ENCODE results near the gene DOCK9. TPM values are rescaled to one million over a fixed set of nuclear protein-coding genes. Genes with fewer than 3 reads are reported as not detected.

DOCK9 gene
- total and polyA plus RNA-seq, 2 donors (not counting 1 experiment from before 2014, with no cell fraction given): 18.5 to 28.0 TPM

DNA sequence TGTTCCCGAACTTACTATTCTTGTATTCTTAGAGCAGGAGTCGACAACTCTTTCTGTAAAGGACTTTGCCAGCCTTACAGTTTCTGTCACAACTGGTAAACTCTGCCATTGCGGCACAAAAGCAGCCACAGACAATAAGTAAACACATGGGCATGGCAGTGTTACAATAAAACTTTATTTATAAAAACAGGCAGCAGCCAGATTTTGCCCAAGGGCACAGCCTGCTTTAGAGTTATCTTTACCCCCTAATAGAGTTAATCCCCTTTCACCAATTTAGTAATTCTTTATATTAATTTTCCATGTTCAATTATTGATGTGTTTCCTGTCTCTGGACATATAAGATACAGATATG lies 19.4 kb downstream of the DOCK9 start:
- Histone ChIP-seq H3K4me2 (replicated peaks; ENCODE audit: low read depth, low read length, poor library complexity, severe bottlenecking) (no peak overlapping the region), H4K20me1 (ENCODE audit: control insufficient read depth, insufficient read depth, low read length, poor library complexity, severe bottlenecking) (no peaks in the 10 kb centered on the region), H3K79me2 (ENCODE audit: control insufficient read depth, insufficient read depth, low read length) (no peaks in the 10 kb centered on the region), H3K4me1 (ENCODE audit: control insufficient read depth in 2 of 2, insufficient read depth in 2 of 2, low read length in 2 of 2) (no peaks in the 10 kb centered on the region), H3K27me3 (replicated peaks in 1 of 4; ENCODE audit: control extremely low read depth in 1 of 4, control insufficient read depth in 3 of 4, insufficient read depth in 4 of 4, low read length in 3 of 4) (no peaks in the 10 kb centered on the region), H3K4me3 (ENCODE audit: control extremely low read depth in 1 of 5, extremely low read depth in 1 of 5, insufficient read depth in 1 of 5, low read depth in 2 of 5, low read length in 4 of 5) (no peak overlapping the region), H3K27ac (ENCODE audit: low read length in 2 of 2) (no peak overlapping the region), H3K9ac (ENCODE audit: low read length) (no peak overlapping the region), H2AFZ (ENCODE audit: insufficient read depth, low read depth, low read length, poor library complexity, severe bottlenecking) (no peak overlapping the region), H3K36me3 (replicated peaks in 1 of 2; ENCODE audit: control extremely low read depth in 1 of 2, control insufficient read depth in 1 of 2, extremely low read depth in 1 of 2, insufficient read depth in 2 of 2, low read length in 1 of 2) (no peaks in the 10 kb centered on the region), H3K9me3 (ENCODE audit: control extremely low read depth in 1 of 3, control insufficient read depth in 2 of 3, insufficient read depth in 1 of 3, low read length in 2 of 3) (no peaks in the 10 kb centered on the region)
- WGBS (ENCODE audit: insufficient coverage): 90% methylated on average over 3 of the region's 3 CpGs
- no peaks in the 10 kb centered on the region for H3K4me1 Mint-ChIP-seq
- TF ChIP-seq EZH2 (IDR thresholded peaks at IDR 0.05; ENCODE audit: borderline replicate concordance, insufficient read depth, low read depth, low read length, poor library complexity, severe bottlenecking) (no peak), CTCF (IDR thresholded peaks at IDR 0.05) (no peak)
- POLR2A ChIA-PET: no interaction called here
- intact Hi-C loops (cut with micrococcal nuclease): no loop called here
- no peaks in the 10 kb centered on the region for H3K9me3 Mint-ChIP-seq (ENCODE audit: insufficient read depth)
- no peak for ATAC-seq (ENCODE audit: low read depth)
- H3K4me3 Mint-ChIP-seq: no peak overlapping the region
- H3K27me3 Mint-ChIP-seq: no peaks in the 10 kb centered on the region
- CTCF ChIA-PET: no interaction called here
- DNase-seq: no peak
- H3K27ac Mint-ChIP-seq: no peak overlapping the region

DNA sequence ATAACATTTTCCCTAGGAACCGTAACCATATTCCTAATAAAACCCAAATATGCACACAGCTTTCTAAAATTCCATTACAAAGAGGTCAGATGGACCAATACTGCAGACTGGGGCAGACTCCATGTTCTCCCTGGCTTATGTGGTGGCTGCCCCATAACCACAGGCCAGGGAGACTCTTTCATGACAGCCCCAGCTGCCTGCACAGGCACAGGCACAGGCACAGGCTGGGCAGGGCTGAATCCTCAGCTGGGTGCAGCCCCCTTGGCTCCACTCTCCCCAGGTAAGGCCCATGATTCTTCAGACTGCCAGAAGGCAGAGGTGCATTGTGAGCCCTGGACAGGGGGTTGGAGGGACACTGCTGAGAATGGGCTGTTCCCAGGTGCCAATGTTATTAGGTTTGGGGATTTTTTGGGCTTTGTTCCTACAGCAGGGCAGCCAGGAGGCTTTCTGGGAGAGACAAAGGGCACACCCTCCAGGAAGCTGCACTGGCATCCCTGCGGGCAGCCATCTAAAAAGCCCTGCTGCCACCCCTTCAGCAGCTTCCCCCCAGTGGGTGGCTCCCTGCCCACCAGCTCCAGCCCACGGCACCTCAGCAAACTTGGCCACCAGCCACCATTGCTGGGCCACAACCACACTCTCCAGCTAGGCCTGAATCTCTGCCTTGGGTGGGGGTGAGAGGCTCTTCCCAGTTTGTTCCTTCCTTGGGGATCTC lies 20.0 kb downstream of the DOCK9 start:
- 100% methylated on average over 2 of the region's 3 CpGs for WGBS (ENCODE audit: insufficient coverage)
- H3K9me3 ChIP-seq (ENCODE audit: control extremely low read depth in 1 of 3, control insufficient read depth in 2 of 3, insufficient read depth in 1 of 3, low read length in 2 of 3): no peaks in the 10 kb centered on the region
- H3K4me3 ChIP-seq (ENCODE audit: control extremely low read depth in 1 of 5, extremely low read depth in 1 of 5, insufficient read depth in 1 of 5, low read depth in 2 of 5, low read length in 4 of 5): no peak overlapping the region
- H3K4me3 Mint-ChIP-seq: no peak overlapping the region
- TF ChIP-seq EZH2 (IDR thresholded peaks at IDR 0.05; ENCODE audit: borderline replicate concordance, insufficient read depth, low read depth, low read length, poor library complexity, severe bottlenecking): no peak
- no peak for TF ChIP-seq CTCF (IDR thresholded peaks at IDR 0.05)
- intact Hi-C loops (cut with micrococcal nuclease): no loop called here
- no peak for DNase-seq
- no peaks in the 10 kb centered on the region for H3K27me3 ChIP-seq (replicated peaks in 1 of 4; ENCODE audit: control extremely low read depth in 1 of 4, control insufficient read depth in 3 of 4, insufficient read depth in 4 of 4, low read length in 3 of 4)
- no peak for ATAC-seq (ENCODE audit: low read depth)
- no peaks in the 10 kb centered on the region for H3K4me1 ChIP-seq (ENCODE audit: control insufficient read depth in 2 of 2, insufficient read depth in 2 of 2, low read length in 2 of 2)
- no peak overlapping the region for H2AFZ ChIP-seq (ENCODE audit: insufficient read depth, low read depth, low read length, poor library complexity, severe bottlenecking)
- no peak overlapping the region for H3K9ac ChIP-seq (ENCODE audit: low read length)
- no peaks in the 10 kb centered on the region for H3K36me3 ChIP-seq (replicated peaks in 1 of 2; ENCODE audit: control extremely low read depth in 1 of 2, control insufficient read depth in 1 of 2, extremely low read depth in 1 of 2, insufficient read depth in 2 of 2, low read length in 1 of 2)
- H3K27me3 Mint-ChIP-seq: no peaks in the 10 kb centered on the region
- ChIA-PET POLR2A (no interaction called here), CTCF (no interaction called here)
- no peaks in the 10 kb centered on the region for H3K4me1 Mint-ChIP-seq
- no peaks in the 10 kb centered on the region for H3K9me3 Mint-ChIP-seq (ENCODE audit: insufficient read depth)
- no peaks in the 10 kb centered on the region for H4K20me1 ChIP-seq (ENCODE audit: control insufficient read depth, insufficient read depth, low read length, poor library complexity, severe bottlenecking)
- no peak overlapping the region for H3K27ac Mint-ChIP-seq
- no peak overlapping the region for H3K4me2 ChIP-seq (replicated peaks; ENCODE audit: low read depth, low read length, poor library complexity, severe bottlenecking)
- H3K27ac ChIP-seq (ENCODE audit: low read length in 2 of 2): no peak overlapping the region
- no peaks in the 10 kb centered on the region for H3K79me2 ChIP-seq (ENCODE audit: control insufficient read depth, insufficient read depth, low read length)
